ENCODE data around the gene ZNF680.

DNA sequence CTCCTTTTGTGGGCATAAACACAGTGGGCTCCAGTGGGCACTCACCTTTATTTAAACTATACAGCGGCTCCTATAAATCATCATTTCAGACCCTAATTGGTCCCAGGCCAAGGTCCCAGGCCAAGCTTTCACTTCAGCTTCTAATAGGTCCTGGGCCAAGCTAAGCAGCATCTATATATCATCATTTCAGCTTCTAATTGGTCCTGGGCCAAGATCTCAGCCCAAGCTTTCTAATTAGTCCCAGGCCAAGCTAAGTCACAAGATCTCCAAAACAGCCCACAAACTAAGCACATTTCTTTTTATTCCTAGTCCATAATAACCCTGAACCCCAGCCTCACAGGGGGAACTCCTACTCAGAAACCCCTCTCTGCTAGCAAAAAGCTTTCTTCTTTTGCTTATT, 47.1 kb downstream of the ZNF680 start:
- TF ChIP-seq, protein P1, sequence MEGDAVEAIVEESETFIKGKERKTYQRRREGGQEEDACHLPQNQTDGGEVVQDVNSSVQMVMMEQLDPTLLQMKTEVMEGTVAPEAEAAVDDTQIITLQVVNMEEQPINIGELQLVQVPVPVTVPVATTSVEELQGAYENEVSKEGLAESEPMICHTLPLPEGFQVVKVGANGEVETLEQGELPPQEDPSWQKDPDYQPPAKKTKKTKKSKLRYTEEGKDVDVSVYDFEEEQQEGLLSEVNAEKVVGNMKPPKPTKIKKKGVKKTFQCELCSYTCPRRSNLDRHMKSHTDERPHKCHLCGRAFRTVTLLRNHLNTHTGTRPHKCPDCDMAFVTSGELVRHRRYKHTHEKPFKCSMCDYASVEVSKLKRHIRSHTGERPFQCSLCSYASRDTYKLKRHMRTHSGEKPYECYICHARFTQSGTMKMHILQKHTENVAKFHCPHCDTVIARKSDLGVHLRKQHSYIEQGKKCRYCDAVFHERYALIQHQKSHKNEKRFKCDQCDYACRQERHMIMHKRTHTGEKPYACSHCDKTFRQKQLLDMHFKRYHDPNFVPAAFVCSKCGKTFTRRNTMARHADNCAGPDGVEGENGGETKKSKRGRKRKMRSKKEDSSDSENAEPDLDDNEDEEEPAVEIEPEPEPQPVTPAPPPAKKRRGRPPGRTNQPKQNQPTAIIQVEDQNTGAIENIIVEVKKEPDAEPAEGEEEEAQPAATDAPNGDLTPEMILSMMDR (IDR thresholded peaks at IDR 0.05): no peak
- no peak for TF ChIP-seq POLR2A (IDR thresholded peaks at IDR 0.05)
